H9 (cell line): ENCODE data around the gene PRR20C. TPM values are rescaled to one million over a fixed set of nuclear protein-coding genes. Genes with fewer than 3 reads are reported as not detected.
"Not testable (repeated sequence)": the region's sequence is repeated elsewhere in the genome, so short reads cannot be mapped to it uniquely, and the experiment has no call there.

Source experiments
- DNase-seq: peaks from one replicate; pipeline ENCODE4 v3.0.0-alpha.2; 2017
- H2AFZ ChIP-seq: one replicate; pipeline ENCODE4 v1.6.1; 2013; ENCODE audit warnings: mild to moderate bottlenecking, low read length, control low read depth, moderate library complexity
- H2AK5ac ChIP-seq: 2 replicates; pipeline ENCODE4 v1.6.1; 2013; ENCODE audit warnings: low read length, control low read depth, mixed read lengths; ENCODE audit not compliant: insufficient read length
- H2BK120ac ChIP-seq: one replicate; pipeline ENCODE4 v1.6.1; 2013; ENCODE audit warnings: low read depth, mild to moderate bottlenecking, low read length, control low read depth, inconsistent platforms; ENCODE audit not compliant: poor library complexity, severe bottlenecking
- H2BK12ac ChIP-seq: 2 replicates; pipeline ENCODE4 v1.6.1; 2013; ENCODE audit warnings: low read length, control low read depth, mixed read lengths, low read depth; ENCODE audit not compliant: insufficient read length
- H2BK15ac ChIP-seq: 2 replicates; pipeline ENCODE4 v1.6.1; 2013; ENCODE audit warnings: low read depth, low read length, control low read depth
- H2BK20ac ChIP-seq: one replicate; pipeline ENCODE4 v1.6.1; 2013; ENCODE audit warnings: low read depth, mild to moderate bottlenecking, low read length, control low read depth, inconsistent platforms; ENCODE audit not compliant: poor library complexity, severe bottlenecking
- H2BK5ac ChIP-seq: 2 replicates; pipeline ENCODE4 v1.6.1; 2013; ENCODE audit warnings: low read length, control low read depth, mixed read lengths; ENCODE audit not compliant: insufficient read length
- H3K14ac ChIP-seq: 2 replicates; pipeline ENCODE4 v1.6.1; 2013; ENCODE audit warnings: low read length, control low read depth; ENCODE audit not compliant: insufficient read depth
- H3K18ac ChIP-seq: 2 replicates; pipeline ENCODE4 v1.6.1; 2013; ENCODE audit warnings: low read depth, mild to moderate bottlenecking, mixed read lengths, low read length, control low read depth; ENCODE audit not compliant: insufficient read length
- H3K23ac ChIP-seq: 2 replicates; pipeline ENCODE4 v1.6.1; 2013; ENCODE audit warnings: low read length, control low read depth, mixed read lengths, low read depth; ENCODE audit not compliant: insufficient read length
- H3K23me2 ChIP-seq: 2 replicates; pipeline ENCODE4 v1.6.1; 2013; ENCODE audit warnings: low read depth, mild to moderate bottlenecking, mixed read lengths, low read length, control low read depth; ENCODE audit not compliant: insufficient read length, poor library complexity, severe bottlenecking
- H3K27ac ChIP-seq: 2 replicates; pipeline ENCODE4 v1.5.1; 2013; ENCODE audit warnings: low read length, control low read depth, mixed read lengths, low read depth; ENCODE audit not compliant: insufficient read length
- H3K27me3 ChIP-seq: 2 replicates; pipeline ENCODE4 v1.6.1; 2013; ENCODE audit warnings: low read length, control low read depth, inconsistent platforms; ENCODE audit not compliant: insufficient read depth
- H3K4ac ChIP-seq: 2 replicates; pipeline ENCODE4 v1.6.1; 2013; ENCODE audit warnings: low read depth, mild to moderate bottlenecking, control low read depth, inconsistent platforms, low read length, moderate library complexity
- H3K4me1 ChIP-seq: 2 replicates; pipeline ENCODE4 v1.6.1; 2013; ENCODE audit warnings: low read length, control low read depth, inconsistent platforms; ENCODE audit not compliant: insufficient read depth
- H3K4me2 ChIP-seq: 2 replicates; pipeline ENCODE4 v1.6.1; 2013; ENCODE audit warnings: low read length, control low read depth, mixed read lengths; ENCODE audit not compliant: insufficient read length, insufficient read depth
- H3K56ac ChIP-seq: 2 replicates; pipeline ENCODE4 v1.6.1; 2013; ENCODE audit warnings: low read depth, mild to moderate bottlenecking, mixed read lengths, low read length, control low read depth; ENCODE audit not compliant: insufficient read length
- H3K79me1 ChIP-seq: 2 replicates; pipeline ENCODE4 v1.6.1; 2013; ENCODE audit warnings: low read depth, mild to moderate bottlenecking, moderate library complexity, low read length, control low read depth, inconsistent platforms; ENCODE audit not compliant: insufficient read depth, poor library complexity, severe bottlenecking
- H3K79me2 ChIP-seq: 2 replicates; pipeline ENCODE4 v1.6.1; 2013; ENCODE audit warnings: low read length, control low read depth, inconsistent platforms; ENCODE audit not compliant: insufficient read depth
- H3K9ac ChIP-seq: 2 replicates; pipeline ENCODE4 v1.6.1; 2013; ENCODE audit warnings: low read length, control low read depth, mixed read lengths; ENCODE audit not compliant: insufficient read length; ENCODE audit errors: extremely low read depth
- H3K9me3 ChIP-seq: one replicate; pipeline ENCODE4 v1.6.1; 2013; ENCODE audit warnings: low read depth, low read length, inconsistent platforms; ENCODE audit not compliant: control insufficient read depth
- H3T11ph ChIP-seq: one replicate; pipeline ENCODE4 v1.6.1; 2013; ENCODE audit warnings: mild to moderate bottlenecking, low read length, control low read depth, inconsistent platforms
- H4K20me1 ChIP-seq: one replicate; pipeline ENCODE4 v1.6.1; 2013; ENCODE audit not compliant: control insufficient read depth, insufficient read length, insufficient read depth
- H4K5ac ChIP-seq: 2 replicates; pipeline ENCODE4 v1.6.1; 2013; ENCODE audit warnings: low read depth, mild to moderate bottlenecking, mixed read lengths, low read length, control low read depth; ENCODE audit not compliant: insufficient read length
- H4K8ac ChIP-seq: replicated peaks from 2 replicates; pipeline ENCODE4 v1.6.1; 2013; ENCODE audit warnings: low read length, control low read depth, mixed read lengths, low read depth; ENCODE audit not compliant: insufficient read length
- H4K91ac ChIP-seq: 2 replicates; pipeline ENCODE4 v1.6.1; 2013; ENCODE audit warnings: low read depth, mild to moderate bottlenecking, moderate library complexity, mixed read lengths, low read length, control low read depth; ENCODE audit not compliant: insufficient read length
- H3K27ac Mint-ChIP-seq, 3 experiments: 2 replicates in 2 of 3; 3 replicates in 1 of 3; pipeline ENCODE4 v1.8.0; 2020 to 2021; ENCODE audit warnings: mixed read lengths in 3 of 3, mild to moderate bottlenecking in 1 of 3, moderate library complexity in 1 of 3
- H3K27me3 Mint-ChIP-seq: 2 replicates; pipeline ENCODE4 v1.8.0; 2021; ENCODE audit warnings: low read depth, mild to moderate bottlenecking, moderate library complexity, mixed read lengths
- H3K36me3 Mint-ChIP-seq, 3 experiments: 2 replicates in 2 of 3; 3 replicates in 1 of 3; pipeline ENCODE4 v1.8.0; 2020 to 2021; ENCODE audit warnings: low read depth in 3 of 3, mixed read lengths in 3 of 3; ENCODE audit not compliant: insufficient read depth in 1 of 3
- H3K4me1 Mint-ChIP-seq, 2 experiments: 2 replicates each; pipeline ENCODE4 v1.8.0; 2020; ENCODE audit warnings: mixed read lengths in 2 of 2
- H3K4me3 Mint-ChIP-seq, 2 experiments: 2 replicates in 1 of 2; 3 replicates in 1 of 2; pipeline ENCODE4 v1.8.0; 2020 to 2021; ENCODE audit warnings: mild to moderate bottlenecking in 2 of 2, mixed read lengths in 2 of 2, moderate library complexity in 1 of 2
- H3K9me3 Mint-ChIP-seq, 2 experiments: 2 replicates in 1 of 2; 3 replicates in 1 of 2; pipeline ENCODE4 v1.8.0; 2020; ENCODE audit warnings: mild to moderate bottlenecking in 2 of 2, mixed read lengths in 2 of 2, moderate library complexity in 1 of 2
- WGBS: extraction: QIAGEN DNeasy Blood & Tissue Kit; methylation state at CpG from one replicate; pipeline ENCODE4 v1.1.7; 2013; ENCODE audit warnings: missing lambda C conversion rate, low lambda C conversion rate, mixed read lengths; ENCODE audit not compliant: insufficient read length; ENCODE audit errors: extremely low coverage; 5-methylcytosine and 5-hydroxymethylcytosine counted together
- total RNA-seq: library from RNA; stranded (reverse); gene quantifications from 2 replicates; pipeline ENCODE4 v1.2.1, GENCODE V29; 2021

Gene PRR20C
- total RNA-seq, 1 experiment from 2014 or later, result not detected

DNA sequence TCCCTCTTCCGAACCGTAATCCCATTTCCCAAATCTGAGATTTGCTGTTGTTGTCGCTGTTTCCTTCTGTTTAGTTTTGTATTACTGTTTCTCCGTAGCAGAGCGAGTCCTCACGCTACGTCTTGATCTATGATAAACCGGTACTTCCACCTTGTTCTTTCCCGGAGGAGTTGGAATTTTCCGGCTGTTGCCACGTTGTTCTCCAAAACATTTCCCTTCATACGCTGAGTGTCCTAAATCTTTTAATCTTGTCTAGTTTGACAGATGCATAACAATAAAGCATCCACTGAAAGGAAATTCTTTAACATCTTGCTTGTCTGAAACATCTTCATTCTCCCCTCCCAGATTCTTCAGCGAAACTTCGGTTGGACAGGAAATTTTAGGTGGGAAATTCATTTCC, 5.8 kb upstream of the PRR20C start:
- not testable (repeated sequence) for H3K9ac ChIP-seq, H3K36me3 Mint-ChIP-seq, H3K4me3 Mint-ChIP-seq, H4K5ac ChIP-seq, H2BK20ac ChIP-seq, H3T11ph ChIP-seq, H3K79me2 ChIP-seq, H3K4ac ChIP-seq, H3K79me1 ChIP-seq, H2BK15ac ChIP-seq, H3K9me3 Mint-ChIP-seq, H4K8ac ChIP-seq, H2BK12ac ChIP-seq, H3K4me1 Mint-ChIP-seq, H3K56ac ChIP-seq, H3K27me3 Mint-ChIP-seq, H3K27me3 ChIP-seq, H4K20me1 ChIP-seq, H3K23ac ChIP-seq, H3K4me1 ChIP-seq, H3K27ac ChIP-seq, H3K23me2 ChIP-seq, DNase-seq, H3K18ac ChIP-seq, H3K14ac ChIP-seq, H2AFZ ChIP-seq, H2AK5ac ChIP-seq, H2BK5ac ChIP-seq, H4K91ac ChIP-seq, H3K9me3 ChIP-seq, H3K4me2 ChIP-seq, H2BK120ac ChIP-seq, H3K27ac Mint-ChIP-seq
- WGBS, result no CpG with 5 or more reads among the region's 14 CpGs

DNA sequence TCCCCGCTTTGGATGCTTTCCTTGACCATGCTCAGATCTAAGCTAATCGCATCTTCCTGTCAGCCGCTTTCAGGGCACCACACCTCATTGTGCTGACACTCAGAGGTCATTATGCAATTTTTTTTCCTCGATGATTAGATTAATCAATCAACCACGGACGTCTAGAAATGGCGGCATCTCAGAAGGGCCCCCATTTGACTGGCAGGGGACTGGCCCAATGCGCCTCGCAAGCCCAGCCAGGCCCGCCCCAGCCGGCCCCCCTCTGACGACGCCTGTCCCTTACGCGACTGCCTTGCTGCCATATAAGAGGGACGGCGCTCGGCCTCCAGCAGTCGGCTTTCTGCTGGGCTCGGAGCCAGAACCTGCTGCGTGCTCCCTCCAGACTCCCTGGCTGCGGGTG, 6.5 kb downstream of the PRR20C start, which contains the start of gene PRR20D:
TSS of gene PRR20D (plus strand) at position 301 of the 400 bp plus-strand sequence. CDS start 387 bp downstream, outside the sequence.
- H3T11ph ChIP-seq, H2BK5ac ChIP-seq, H3K9me3 ChIP-seq, H3K27ac Mint-ChIP-seq, H2AFZ ChIP-seq, H2BK15ac ChIP-seq, DNase-seq, H3K23me2 ChIP-seq, H4K5ac ChIP-seq, H3K79me1 ChIP-seq, H2AK5ac ChIP-seq, H3K27me3 Mint-ChIP-seq, H3K18ac ChIP-seq, H3K56ac ChIP-seq, H4K91ac ChIP-seq, H2BK12ac ChIP-seq, H3K4me2 ChIP-seq, H4K20me1 ChIP-seq, H3K4me3 Mint-ChIP-seq, H3K4me1 ChIP-seq, H3K79me2 ChIP-seq, H3K27ac ChIP-seq, H3K14ac ChIP-seq, H3K27me3 ChIP-seq, H4K8ac ChIP-seq, H3K23ac ChIP-seq, H3K4ac ChIP-seq, H2BK20ac ChIP-seq, H3K4me1 Mint-ChIP-seq, H3K9me3 Mint-ChIP-seq, H3K36me3 Mint-ChIP-seq, H3K9ac ChIP-seq, H2BK120ac ChIP-seq: not testable (repeated sequence)
- WGBS, result no CpG with 5 or more reads among the region's 22 CpGs
